Measurements from ENCODE around the gene CNN2. TPM values are rescaled to one million over a fixed set of nuclear protein-coding genes. Genes with fewer than 3 reads are reported as not detected.
A peak's percentile ranks its signal among the peaks of the same experiment; 100 is the strongest.

The CNN2 gene
- total and polyA plus RNA-seq, 9 of the 15 experiments (the other 6 are each of a cell fraction or from before 2014, with no cell fraction given): 12.1 to 174 (median 52.7) TPM

GRCh38 chr19:1040476-1041271 lies 14.3 kb downstream of the CNN2 start (continued):
- TF ChIP-seq PHF21A (IDR thresholded peaks at IDR 0.05; ENCODE audit: borderline replicate concordance, low read depth): peak; percentile 91; the same call in 1 of the 2 replicates
- peak in 1 of 2 experiments; percentile 54; a peak in 2 of 4 replicates for TF ChIP-seq NRF1 (conservative IDR thresholded peaks at IDR 0.05 in 1 of 2, IDR thresholded peaks at IDR 0.05 in 1 of 2)
- TF ChIP-seq RREB1 (CRISPR knock-in tag; IDR thresholded peaks at IDR 0.05): no peak
- TF ChIP-seq ESRRB (CRISPR knock-in tag; IDR thresholded peaks at IDR 0.05; ENCODE audit: borderline replicate concordance): no peak
- no peak for TF ChIP-seq EP400 (IDR thresholded peaks at IDR 0.05)
- TF ChIP-seq GATA2 (CRISPR knock-in tag; IDR thresholded peaks at IDR 0.05): peak; percentile 14; the same call in 1 of the 2 replicates
- no peak for TF ChIP-seq TCFL5 (CRISPR knock-in tag; conservative IDR thresholded peaks at IDR 0.05)
- TF ChIP-seq ARNT (IDR thresholded peaks at IDR 0.05): peak in 1 of 2 experiments; percentile 68; a peak in 2 of 4 replicates
- peak; percentile 58; the same call in 1 of the 2 replicates for TF ChIP-seq TEAD4 (IDR thresholded peaks at IDR 0.05; ENCODE audit: low read length)
- no peak for TF ChIP-seq TEAD4 (CRISPR knock-in tag; IDR thresholded peaks at IDR 0.05; ENCODE audit: borderline replicate concordance)
- peak; percentile 38; the same call in 1 of the 2 replicates for TF ChIP-seq MIER1 (IDR thresholded peaks at IDR 0.05; ENCODE audit: low read depth)
- TF ChIP-seq NFYB (IDR thresholded peaks at IDR 0.05; ENCODE audit: extremely low read depth, insufficient read length): peak; percentile 99
- TF ChIP-seq POLR2AphosphoS2 (IDR thresholded peaks at IDR 0.05; ENCODE audit: low read length): no peak
- peak; percentile 36; the same call in 1 of the 2 replicates for TF ChIP-seq SMAD4 (CRISPR knock-in tag; conservative IDR thresholded peaks at IDR 0.05)
- TF ChIP-seq SP2 (IDR thresholded peaks at IDR 0.05; ENCODE audit: extremely low read depth, low read depth, low read length, poor library complexity, severe bottlenecking): peak; percentile 93
- 0 out of 2 replicates have a peak, but pooled peaks have one; percentile 63 for TF ChIP-seq KLF16 (IDR thresholded peaks at IDR 0.05)
- peak; percentile 74; the same call in 1 of the 2 replicates for TF ChIP-seq SPI1 (IDR thresholded peaks at IDR 0.05; ENCODE audit: borderline replicate concordance, low read depth, low read length)
- 0 out of 2 replicates have a peak, but pooled peaks have one; percentile 21 for TF ChIP-seq GATAD2A (IDR thresholded peaks at IDR 0.05)
- TF ChIP-seq BHLHE40 (IDR thresholded peaks at IDR 0.05; ENCODE audit: low read length): peak; percentile 39
- TF ChIP-seq STAT5A (IDR thresholded peaks at IDR 0.05; ENCODE audit: borderline replicate concordance, low read length): peak; percentile 57; the same call in 1 of the 2 replicates
- peak; percentile 39 to 90 for TF ChIP-seq RCOR1 (IDR thresholded peaks at IDR 0.05; ENCODE audit: borderline replicate concordance in 1 of 2, low read depth in 2 of 2, low read length in 2 of 2)
- TF ChIP-seq PRMT5 (CRISPR knock-in tag; IDR thresholded peaks at IDR 0.05): no peak
